Activated naive CD8-positive, alpha-beta T cell treated with anti-CD3 and anti-CD28 coated beads, Interleukin-2, amount 50 U/mL, for 16 hours (primary cell): ENCODE results near the gene SMYD3.

ENCODE experiments used
- DNase-seq: peaks from one replicate; pipeline ENCODE4 v3.0.0-alpha.2; 2020; ENCODE audit warnings: low read depth, low spot score

Gene SMYD3

GRCh38 chr1:246147524-246148461 lies 359.3 kb downstream of the SMYD3 start:
- DNase-seq = no peak

- no peak for DNase-seq
Measured at GRCh38 chr1:246146804-246147523, 360.1 kb downstream of the SMYD3 start.

GRCh38 chr1:246145900-246146299 lies 361.2 kb downstream of the SMYD3 start:
- no peak for DNase-seq

- DNase-seq = no peak
Measured at GRCh38 chr1:246144931-246145330, 362.1 kb downstream of the SMYD3 start.

- no peak for DNase-seq
Measured at GRCh38 chr1:246142320-246142893, 364.7 kb downstream of the SMYD3 start.

GRCh38 chr1:246141306-246141705 lies 365.8 kb downstream of the SMYD3 start:
- no peak for DNase-seq

- DNase-seq = no peak
Measured at GRCh38 chr1:246139745-246140182, 367.3 kb downstream of the SMYD3 start.

- DNase-seq = no peak
Measured at GRCh38 chr1:246138781-246139180, 368.3 kb downstream of the SMYD3 start.

- DNase-seq = no peak
Measured at GRCh38 chr1:246136477-246136876, 370.6 kb downstream of the SMYD3 start.

GRCh38 chr1:246134789-246135188 lies 372.3 kb downstream of the SMYD3 start:
- no peak for DNase-seq

- no peak for DNase-seq
Measured at GRCh38 chr1:246131095-246131494, 376.0 kb downstream of the SMYD3 start.

GRCh38 chr1:246128494-246129069 lies 378.5 kb downstream of the SMYD3 start:
- DNase-seq = no peak

GRCh38 chr1:246126580-246126979 lies 380.5 kb downstream of the SMYD3 start:
- DNase-seq = no peak

GRCh38 chr1:246122071-246122470 lies 385.0 kb downstream of the SMYD3 start:
- DNase-seq = no peak

- no peak for DNase-seq
Measured at GRCh38 chr1:246121533-246121932, 385.5 kb downstream of the SMYD3 start.

GRCh38 chr1:246117066-246117791 lies 389.9 kb downstream of the SMYD3 start:
- no peak for DNase-seq

- no peak for DNase-seq
Measured at GRCh38 chr1:246114369-246114768, 392.7 kb downstream of the SMYD3 start.

GRCh38 chr1:246113555-246114095 lies 393.5 kb downstream of the SMYD3 start:
- DNase-seq = no peak

GRCh38 chr1:246111570-246111969 lies 395.5 kb downstream of the SMYD3 start:
- DNase-seq = no peak

GRCh38 chr1:246110343-246111219 lies 396.5 kb downstream of the SMYD3 start:
- no peak for DNase-seq
